GM21360 (cell line): ENCODE data around the gene SPTB.
A peak's percentile ranks its signal among the peaks of the same experiment; 100 is the strongest.

Experiments
- ATAC-seq: cut with Tn5 transposase; IDR thresholded peaks from one replicate; pipeline ENCODE4 v1.9.1; 2021; ENCODE audit warnings: mild to moderate bottlenecking, moderate library complexity; ENCODE audit not compliant: unreplicated experiment

Gene SPTB

GRCh38 chr14:64855721-64856528 lies 23.8 kb downstream of the SPTB start:
- no peak for ATAC-seq

GRCh38 chr14:64850369-64851137 lies 29.2 kb downstream of the SPTB start:
- no peak for ATAC-seq

DNA sequence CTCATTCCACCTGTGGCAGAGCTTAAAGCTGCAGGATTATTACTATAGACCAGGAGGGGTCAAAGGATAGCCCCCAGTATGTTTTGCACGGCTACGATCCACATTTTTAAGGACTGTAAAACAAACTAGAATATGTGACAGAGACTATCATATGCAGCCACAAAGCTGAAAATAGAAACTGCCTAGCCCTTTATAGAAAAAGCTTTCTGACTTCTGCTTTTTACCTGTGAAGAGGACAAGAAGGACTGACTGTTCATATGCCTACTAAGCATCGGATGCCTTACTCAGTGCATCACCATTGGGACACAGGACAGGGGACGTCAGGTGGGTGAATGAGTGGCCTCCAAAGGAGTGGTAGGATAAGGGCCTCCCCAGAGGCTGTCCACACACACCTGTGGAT lies 29.8 kb downstream of the SPTB start:
- ATAC-seq: no peak

- ATAC-seq: no peak
Measured at GRCh38 chr14:64848239-64848638, 31.5 kb downstream of the SPTB start.

DNA sequence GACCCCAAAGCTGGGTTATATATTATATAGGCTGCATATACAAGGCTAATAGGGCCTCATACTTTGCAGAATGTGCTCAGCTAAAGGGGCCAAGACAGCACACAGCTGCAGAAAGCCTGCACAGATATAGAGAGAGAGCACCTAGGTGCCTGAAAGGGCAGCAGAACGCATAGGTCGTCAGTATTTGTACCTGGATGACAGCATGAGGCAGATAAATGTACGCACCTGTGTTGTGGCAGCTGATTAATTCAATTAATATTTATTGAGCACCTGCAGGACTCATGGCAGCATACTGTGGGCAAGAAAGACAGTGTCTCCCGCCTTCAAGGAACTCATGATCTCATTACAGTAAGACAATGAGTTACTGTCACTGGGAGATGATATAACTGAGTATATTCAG lies 33.4 kb downstream of the SPTB start:
- ATAC-seq: no peak

- no peak for ATAC-seq
Measured at GRCh38 chr14:64845878-64846277, 33.8 kb downstream of the SPTB start.

- ATAC-seq: no peak
Measured at GRCh38 chr14:64844969-64845536, 34.7 kb downstream of the SPTB start.

DNA sequence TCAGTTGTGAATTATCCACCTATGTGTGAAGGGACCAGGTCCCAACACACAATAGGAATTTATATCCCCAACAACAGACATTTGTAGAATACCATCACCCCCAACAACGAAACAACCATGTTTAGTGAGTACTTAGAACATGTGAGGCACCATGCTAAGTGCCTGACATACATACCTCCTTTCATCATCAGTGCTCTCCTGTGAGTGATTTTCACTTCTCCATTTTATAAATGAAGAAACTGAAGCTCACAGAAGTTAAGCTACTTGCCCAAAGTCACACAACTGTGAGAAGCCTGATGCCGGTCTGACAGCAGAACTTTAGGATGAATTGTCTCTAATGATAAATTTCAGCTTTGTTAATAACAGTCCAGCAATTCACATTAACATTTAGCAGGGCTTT lies 35.4 kb downstream of the SPTB start:
- peak; percentile 83 for ATAC-seq

DNA sequence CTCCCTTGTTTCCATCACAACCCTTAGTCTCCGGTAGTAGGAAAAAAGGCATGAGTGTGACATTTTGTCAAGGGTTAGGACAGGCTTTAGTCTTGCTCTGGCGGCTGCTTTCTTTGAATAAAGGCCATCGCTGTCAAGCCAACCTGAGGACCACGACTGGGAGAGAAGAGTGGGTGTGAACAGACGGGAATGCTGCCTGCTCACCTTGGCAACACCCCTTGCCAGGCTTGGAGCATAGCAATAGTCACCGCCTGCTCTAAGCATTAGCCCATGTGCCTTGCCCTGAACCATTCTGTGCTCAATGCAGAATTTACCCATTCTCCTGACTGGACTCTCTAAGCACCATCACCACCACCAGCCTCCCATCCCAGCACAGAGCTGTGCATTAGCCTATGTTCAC lies 36.2 kb downstream of the SPTB start:
- no peak for ATAC-seq

DNA sequence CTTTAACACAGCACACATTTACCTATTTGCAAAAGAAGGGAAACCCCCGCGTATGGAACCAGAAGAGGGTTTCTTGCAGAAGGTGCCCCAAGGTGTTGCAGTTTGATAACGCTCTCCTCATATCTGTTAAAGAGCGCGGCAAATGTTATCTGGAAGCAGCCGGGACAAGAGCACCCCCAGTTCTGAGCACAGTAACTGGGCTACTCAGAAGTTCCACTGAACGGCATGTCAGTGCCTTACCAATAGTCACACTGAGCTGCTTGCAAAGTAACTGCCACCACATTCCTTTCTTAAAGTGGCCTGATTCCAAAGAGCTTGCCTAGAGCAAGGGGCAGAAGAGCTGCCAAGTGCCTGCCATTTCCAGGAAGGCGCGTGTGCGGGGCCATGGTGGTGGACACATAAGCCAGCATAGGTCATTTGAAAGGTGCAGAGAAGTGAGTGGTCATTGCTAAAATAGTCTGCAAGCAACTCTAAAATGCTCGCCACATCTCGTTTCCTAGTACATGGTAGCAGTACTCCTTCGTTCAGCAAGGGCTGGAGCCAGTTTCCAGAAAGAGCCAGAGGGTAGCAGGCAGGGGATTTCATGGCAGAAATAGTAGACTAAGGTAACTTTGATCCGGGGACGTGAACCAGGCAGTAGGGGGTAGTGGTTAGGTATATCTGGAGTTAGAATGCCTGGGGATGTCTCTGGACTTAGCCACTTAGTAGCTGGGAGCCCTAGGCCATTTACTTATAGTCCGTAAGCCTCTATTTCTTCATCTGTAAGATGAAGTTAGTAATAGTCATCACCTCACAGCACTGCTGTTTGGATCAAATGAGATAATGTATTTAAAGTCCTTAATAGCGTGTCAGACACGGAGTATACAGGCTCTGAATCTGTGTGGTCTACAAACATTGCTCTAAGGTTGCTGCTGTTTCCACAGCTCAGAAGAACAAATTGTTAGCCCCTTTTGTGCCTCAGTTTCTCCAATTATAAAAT lies 37.6 kb downstream of the SPTB start:
- ATAC-seq: no peak

DNA sequence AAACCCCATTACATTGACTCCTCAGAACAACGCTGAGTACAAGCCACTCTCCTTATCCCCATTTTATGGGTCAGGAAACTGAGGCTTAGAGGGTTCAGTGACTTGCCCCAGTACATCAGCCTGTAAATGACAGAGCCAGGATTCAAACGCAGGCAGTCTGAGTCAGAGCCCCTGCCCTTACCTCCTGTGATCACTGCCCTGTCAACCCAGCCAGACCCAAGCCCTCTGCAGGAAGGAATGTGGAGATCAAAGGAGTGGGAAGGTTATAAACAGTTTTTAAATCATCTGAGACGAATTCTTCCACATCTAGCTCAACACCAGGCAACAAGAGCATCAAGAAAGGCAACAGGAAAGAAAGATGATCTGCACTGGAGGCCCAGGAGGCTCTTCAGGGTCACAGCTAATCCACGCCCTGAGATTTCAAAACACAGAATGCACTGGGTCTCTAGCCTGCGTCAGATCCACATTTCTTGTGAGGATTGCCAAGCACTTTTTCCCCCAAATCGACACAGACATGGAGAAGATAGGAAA lies 38.5 kb downstream of the SPTB start:
- no peak for ATAC-seq

- no peak for ATAC-seq
Measured at GRCh38 chr14:64838656-64839055, 41.1 kb downstream of the SPTB start.

DNA sequence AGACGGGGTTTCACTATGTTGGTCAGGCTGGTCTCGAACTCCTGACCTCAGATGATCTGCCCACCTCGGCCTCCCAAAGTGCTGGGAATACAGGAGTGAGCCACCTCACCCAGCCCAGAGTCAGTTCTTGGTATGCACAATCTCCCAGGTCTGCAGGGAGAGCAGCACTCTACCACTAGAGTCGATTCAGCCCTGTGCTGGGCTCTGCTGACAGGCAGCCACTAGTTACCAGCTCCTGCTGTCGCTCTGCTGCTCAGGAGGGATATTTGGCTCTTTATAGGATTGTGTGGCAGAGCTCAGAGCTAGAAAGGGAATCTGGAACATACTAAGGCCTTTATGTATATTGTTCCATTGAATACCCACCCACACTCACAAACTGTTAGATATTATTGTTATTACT lies 44.3 kb downstream of the SPTB start:
- ATAC-seq: no peak

DNA sequence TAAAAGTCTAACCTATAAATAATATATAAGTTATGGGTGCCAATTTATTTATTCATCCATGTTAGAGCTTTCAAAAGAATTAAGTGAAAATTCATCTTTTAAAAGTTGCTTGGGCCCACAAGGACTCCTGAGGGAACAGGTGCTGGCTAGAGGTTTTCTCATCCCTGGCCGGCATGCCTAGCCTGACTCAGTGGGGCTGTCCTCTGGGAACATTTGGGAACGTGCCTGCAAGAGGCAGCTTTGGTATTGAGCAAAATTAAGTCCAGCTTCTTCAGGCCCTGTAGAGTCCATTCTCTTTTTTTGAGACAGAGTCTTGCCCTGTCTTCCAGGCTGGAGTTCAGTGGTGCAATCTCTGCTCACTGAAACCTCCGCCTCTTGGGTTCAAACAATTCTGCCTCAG lies 44.7 kb downstream of the SPTB start:
- no peak for ATAC-seq

- ATAC-seq: no peak
Measured at GRCh38 chr14:64831419-64831818, 48.3 kb downstream of the SPTB start.

GRCh38 chr14:64830961-64831360 lies 48.7 kb downstream of the SPTB start:
- ATAC-seq: no peak

- ATAC-seq: no peak
Measured at GRCh38 chr14:64828071-64828470, 51.6 kb downstream of the SPTB start.

GRCh38 chr14:64826845-64827244 lies 52.9 kb downstream of the SPTB start:
- no peak for ATAC-seq

- no peak for ATAC-seq
Measured at GRCh38 chr14:64826333-64826732, 53.4 kb downstream of the SPTB start.

DNA sequence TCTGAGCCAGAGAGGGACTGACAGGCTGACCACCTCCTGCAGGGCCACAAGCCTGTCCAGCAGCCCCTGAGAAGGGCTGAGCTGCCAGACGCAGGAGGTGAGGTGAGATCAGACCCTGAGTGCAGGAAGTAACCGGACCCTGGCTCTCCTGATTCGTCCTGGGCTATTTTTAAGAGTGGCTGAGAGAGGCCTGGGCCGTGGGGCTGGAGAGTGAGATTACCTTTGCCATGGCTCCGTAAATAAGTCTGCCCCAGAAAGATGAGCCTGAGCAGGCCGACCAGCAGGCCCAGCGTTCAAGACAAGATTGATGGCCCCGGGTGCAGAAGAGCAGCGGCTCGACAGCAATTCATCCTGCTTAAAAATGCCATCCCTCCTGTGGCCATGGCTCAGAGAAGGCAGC lies 54.2 kb downstream of the SPTB start:
- no peak for ATAC-seq

DNA sequence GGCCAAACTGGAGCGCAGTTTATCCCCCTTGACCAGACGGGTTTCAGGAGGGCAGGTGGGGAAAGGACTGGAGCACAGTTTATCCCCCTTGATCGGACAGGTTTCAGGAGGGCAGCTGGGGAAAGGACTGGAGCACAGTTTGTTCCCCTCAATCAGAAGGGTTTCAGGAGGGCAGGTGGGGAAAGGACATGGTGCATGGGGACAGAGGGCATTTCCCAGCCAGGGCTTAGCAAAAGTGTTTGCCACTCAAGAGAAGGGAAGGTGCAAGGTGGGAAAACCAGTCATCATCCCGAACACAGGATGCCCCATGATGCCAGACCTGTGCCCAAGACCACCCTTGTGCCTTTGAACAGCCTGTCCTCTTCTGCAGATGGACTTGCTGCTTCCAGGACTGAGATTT lies 54.7 kb downstream of the SPTB start:
- ATAC-seq: no peak
